Neuronal stem cell (in vitro differentiated cells): ENCODE results near the gene C1QA.
A peak's percentile ranks its signal among the peaks of the same experiment; 100 is the strongest.

Experiments
- DNase-seq: peaks from one replicate; pipeline ENCODE4 v3.0.0-alpha.2; 2013; ENCODE audit warnings: low spot score
- H2AFZ ChIP-seq: one replicate; pipeline ENCODE4 v1.6.1; 2013; ENCODE audit warnings: mild to moderate bottlenecking, low read length, inconsistent platforms
- H2AK5ac ChIP-seq: 2 replicates; pipeline ENCODE4 v1.6.1; 2013; ENCODE audit warnings: low read depth, mild to moderate bottlenecking, inconsistent platforms, low read length, moderate library complexity, mixed read lengths
- H2BK120ac ChIP-seq: 2 replicates; pipeline ENCODE4 v1.6.1; 2013; ENCODE audit warnings: low read depth, mild to moderate bottlenecking, inconsistent platforms, low read length, moderate library complexity, mixed read lengths
- H2BK12ac ChIP-seq: one replicate; pipeline ENCODE4 v1.6.1; 2013; ENCODE audit warnings: low read length, inconsistent platforms
- H2BK15ac ChIP-seq: 2 replicates; pipeline ENCODE4 v1.6.1; 2013; ENCODE audit warnings: mild to moderate bottlenecking, low read length, inconsistent platforms, mixed read lengths
- H2BK5ac ChIP-seq: one replicate; pipeline ENCODE4 v1.6.1; 2013; ENCODE audit warnings: inconsistent platforms, mild to moderate bottlenecking, low read length, moderate library complexity
- H3K14ac ChIP-seq: one replicate; pipeline ENCODE4 v1.6.1; 2013; ENCODE audit warnings: low read length, inconsistent platforms
- H3K18ac ChIP-seq: 2 replicates; pipeline ENCODE4 v1.6.1; 2013; ENCODE audit warnings: low read length, inconsistent platforms
- H3K23ac ChIP-seq: 2 replicates; pipeline ENCODE4 v1.6.1; 2013; ENCODE audit warnings: low read depth, mild to moderate bottlenecking, mixed read lengths, low read length, inconsistent platforms; ENCODE audit not compliant: poor library complexity
- H3K27ac ChIP-seq: replicated peaks from 3 replicates; pipeline ENCODE4 v1.5.1; 2013; ENCODE audit warnings: low read length, inconsistent platforms
- H3K27me3 ChIP-seq, 3 experiments: 2 replicates each; pipeline ENCODE4 v1.6.1; 2013; ENCODE audit warnings: low read length in 3 of 3, mild to moderate bottlenecking in 2 of 3, inconsistent platforms in 1 of 3, low read depth in 1 of 3, mixed read lengths in 1 of 3, moderate library complexity in 1 of 3; ENCODE audit not compliant: control insufficient read depth in 3 of 3, insufficient read depth in 3 of 3
- H3K36me3 ChIP-seq, 2 donors: replicated peaks in 1 of 2; 2 replicates each; pipeline ENCODE4 v1.6.1; 2013; ENCODE audit warnings: low read length in 2 of 2; ENCODE audit not compliant: control insufficient read depth in 2 of 2, insufficient read depth in 2 of 2
- H3K4ac ChIP-seq: 2 replicates; pipeline ENCODE4 v1.6.1; 2013; ENCODE audit warnings: inconsistent platforms, mild to moderate bottlenecking, low read length, moderate library complexity
- H3K4me1 ChIP-seq, 2 donors: 1 replicate in 1 of 2; 2 replicates in 1 of 2; pipeline ENCODE4 v1.6.1; 2013; ENCODE audit warnings: low read length in 2 of 2, low read depth in 1 of 2; ENCODE audit not compliant: control insufficient read depth in 2 of 2, insufficient read depth in 1 of 2
- H3K4me2 ChIP-seq: one replicate; pipeline ENCODE4 v1.6.1; 2013; ENCODE audit warnings: mild to moderate bottlenecking, low read length, inconsistent platforms; ENCODE audit not compliant: insufficient read depth, poor library complexity, severe bottlenecking
- H3K4me3 ChIP-seq, 2 donors: 2 replicates each; pipeline ENCODE4 v1.5.1; 2013; ENCODE audit warnings: low read length in 2 of 2, mild to moderate bottlenecking in 2 of 2, inconsistent platforms in 1 of 2, moderate library complexity in 1 of 2
- H3K79me1 ChIP-seq: one replicate; pipeline ENCODE4 v1.6.1; 2013; ENCODE audit warnings: low read depth, mild to moderate bottlenecking, inconsistent platforms, low read length, moderate library complexity
- H3K9ac ChIP-seq: one replicate; pipeline ENCODE4 v1.6.1; 2013; ENCODE audit warnings: mild to moderate bottlenecking, low read depth, low read length, inconsistent platforms; ENCODE audit not compliant: poor library complexity
- H3K9me3 ChIP-seq, 2 donors: replicated peaks in 1 of 2; 2 replicates each; pipeline versions ENCODE3 to v1.6.1; 2013; ENCODE audit warnings: low read length in 2 of 2, mild to moderate bottlenecking in 2 of 2, inconsistent platforms in 1 of 2, low read depth in 1 of 2, mixed read lengths in 1 of 2, moderate library complexity in 1 of 2; ENCODE audit not compliant: control insufficient read depth in 2 of 2, insufficient read depth in 1 of 2
- H4K8ac ChIP-seq: one replicate; pipeline ENCODE4 v1.6.1; 2013; ENCODE audit warnings: low read depth, mild to moderate bottlenecking, inconsistent platforms, low read length, moderate library complexity
- H4K91ac ChIP-seq: one replicate; pipeline ENCODE4 v1.6.1; 2013; ENCODE audit warnings: low read length, low read depth, mild to moderate bottlenecking, inconsistent platforms; ENCODE audit not compliant: poor library complexity
- WGBS, 2 donors: extraction: QIAGEN DNeasy Blood & Tissue Kit; methylation state at CpG; one replicate each; pipeline ENCODE4 v1.1.7; 2013; ENCODE audit warnings: missing lambda C conversion rate in 2 of 2, mixed read lengths in 1 of 2; ENCODE audit not compliant: insufficient read length in 2 of 2, insufficient replicate concordance in 1 of 2; ENCODE audit errors: extremely low coverage in 2 of 2; 5-methylcytosine and 5-hydroxymethylcytosine counted together

The C1QA gene

DNA sequence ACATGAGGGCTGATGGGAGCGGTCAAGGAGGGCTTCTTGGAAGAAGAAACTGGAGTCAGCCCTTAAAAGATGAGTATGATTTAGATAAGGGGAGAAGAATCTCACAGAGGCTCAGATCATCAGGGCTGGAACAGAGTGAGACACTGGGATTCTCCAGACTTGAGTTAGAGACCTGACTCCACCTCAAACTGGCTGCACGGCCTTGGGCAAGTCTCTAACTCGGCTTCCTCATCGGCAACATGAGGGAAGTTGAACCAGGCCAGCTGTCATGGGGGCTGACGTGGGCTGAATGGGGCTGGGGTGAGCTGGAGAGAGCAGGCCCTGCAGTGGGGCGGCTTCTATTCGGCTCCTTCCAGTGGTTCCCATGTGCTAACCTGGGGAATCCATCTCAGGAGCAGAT lies 9.5 kb downstream of the C1QA start:
- Histone ChIP-seq H3K36me3 (no peaks in the 10 kb centered on the region), H2BK5ac (no peak overlapping the region), H3K4ac (no peak overlapping the region), H2AFZ (no peak overlapping the region), H2BK15ac (no peak overlapping the region), H3K9ac (peak overlapping the region; percentile 67), H3K79me1 (no peaks in the 10 kb centered on the region), H3K4me3 (no peak overlapping the region), H4K91ac (no peak overlapping the region), H3K9me3 (peaks cover 0 to 2% of the 10 kb centered on the region in 2 donors), H4K8ac (no peak overlapping the region), H2BK12ac (no peak overlapping the region), H3K27me3 (peaks cover 0 to 46% (median 2%) of the 10 kb centered on the region in 3 experiments), H2BK120ac (no peak overlapping the region), H3K14ac (no peak overlapping the region), H3K18ac (no peak overlapping the region), H2AK5ac (no peak overlapping the region), H3K23ac (no peak overlapping the region), H3K27ac (no peak overlapping the region), H3K4me1 (no peaks in the 10 kb centered on the region), H3K4me2 (no peak overlapping the region)
- WGBS, 2 donors, result no CpG with 5 or more reads among the region's 7 CpGs
- DNase-seq, result no peak

DNA sequence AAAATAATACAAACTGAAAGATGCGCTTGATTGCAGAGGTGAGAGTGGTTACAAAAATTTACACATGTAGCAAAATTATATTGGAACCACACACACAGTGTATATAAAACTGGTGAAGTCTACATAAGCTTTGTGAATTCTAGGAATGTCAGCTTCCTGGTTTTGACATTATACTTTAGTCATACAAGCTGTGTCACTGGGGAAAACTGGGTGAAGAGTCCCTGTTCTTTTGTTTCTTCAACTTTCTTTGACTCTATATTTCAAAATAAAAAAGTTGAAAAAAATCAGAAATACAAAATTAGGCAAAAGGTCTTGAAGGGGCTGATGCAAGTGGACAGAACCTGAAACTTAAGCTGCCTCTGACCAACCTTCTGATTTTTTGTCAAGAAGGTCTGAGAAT lies 10.0 kb downstream of the C1QA start:
- no peak overlapping the region for H2BK120ac ChIP-seq
- no peak overlapping the region for H3K4ac ChIP-seq
- H3K27me3 ChIP-seq, result peaks cover 0 to 45% (median 2%) of the 10 kb centered on the region in 3 experiments
- no peaks in the 10 kb centered on the region for H3K4me1 ChIP-seq
- no CpG with 5 or more reads among the region's 1 CpG for WGBS, 2 donors
- no peaks in the 10 kb centered on the region for H3K79me1 ChIP-seq
- no peak overlapping the region for H3K4me3 ChIP-seq
- H2AFZ ChIP-seq, result no peak overlapping the region
- no peak overlapping the region for H4K91ac ChIP-seq
- H4K8ac ChIP-seq, result no peak overlapping the region
- no peak overlapping the region for H2BK5ac ChIP-seq
- no peak overlapping the region for H3K18ac ChIP-seq
- H3K23ac ChIP-seq, result no peak overlapping the region
- no peak overlapping the region for H2BK15ac ChIP-seq
- H2BK12ac ChIP-seq, result no peak overlapping the region
- H3K9ac ChIP-seq, result no peak overlapping the region
- H3K14ac ChIP-seq, result no peak overlapping the region
- no peak overlapping the region for H3K27ac ChIP-seq
- peaks cover 0 to 2% of the 10 kb centered on the region in 2 donors for H3K9me3 ChIP-seq
- no peak overlapping the region for H3K4me2 ChIP-seq
- DNase-seq, result no peak
- H2AK5ac ChIP-seq, result no peak overlapping the region
- H3K36me3 ChIP-seq, result no peaks in the 10 kb centered on the region

DNA sequence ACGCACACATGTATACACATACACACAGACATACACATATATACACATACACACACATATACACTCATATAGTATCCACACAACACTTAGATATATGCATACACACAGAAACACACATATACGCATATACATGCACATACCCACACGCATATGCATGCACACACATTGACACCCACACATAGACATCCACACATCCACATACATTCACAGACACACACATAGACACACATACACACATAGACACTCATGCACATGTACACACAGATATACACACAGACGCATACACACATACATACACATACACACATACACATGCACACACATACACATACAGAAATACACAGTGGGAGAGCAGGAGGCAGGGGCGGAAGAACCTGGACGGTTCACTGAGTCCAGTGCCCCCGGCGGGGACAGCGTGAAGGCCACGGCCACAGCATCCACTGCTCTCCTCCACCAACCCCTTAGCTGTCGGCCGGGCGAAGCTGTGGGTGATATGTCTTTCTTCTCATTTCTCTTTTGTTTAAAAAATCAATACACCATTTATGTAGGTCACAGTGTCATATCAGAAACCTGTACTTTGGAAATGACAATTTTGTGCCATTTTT lies 13.8 kb downstream of the C1QA start:
- Histone ChIP-seq H3K18ac (no peak overlapping the region), H3K14ac (no peak overlapping the region), H2AK5ac (no peak overlapping the region), H3K9ac (no peak overlapping the region), H3K4me2 (no peak overlapping the region), H2BK5ac (no peak overlapping the region), H2AFZ (no peak overlapping the region), H3K79me1 (no peaks in the 10 kb centered on the region), H2BK12ac (no peak overlapping the region), H3K27me3 (peaks cover 0 to 59% (median 2%) of the 10 kb centered on the region in 3 experiments), H4K8ac (no peak overlapping the region), H2BK120ac (no peak overlapping the region), H4K91ac (no peak overlapping the region), H3K4me3 (peak overlapping the region in 1 of 2 donors; percentile 1), H3K4ac (no peak overlapping the region), H3K4me1 (no peaks in the 10 kb centered on the region), H3K27ac (no peak overlapping the region), H2BK15ac (no peak overlapping the region), H3K36me3 (no peaks in the 10 kb centered on the region), H3K9me3 (peaks cover 0 to 2% of the 10 kb centered on the region in 2 donors), H3K23ac (no peak overlapping the region)
- WGBS, 2 donors, result no CpG with 5 or more reads among the region's 13 CpGs
- DNase-seq, result no peak

DNA sequence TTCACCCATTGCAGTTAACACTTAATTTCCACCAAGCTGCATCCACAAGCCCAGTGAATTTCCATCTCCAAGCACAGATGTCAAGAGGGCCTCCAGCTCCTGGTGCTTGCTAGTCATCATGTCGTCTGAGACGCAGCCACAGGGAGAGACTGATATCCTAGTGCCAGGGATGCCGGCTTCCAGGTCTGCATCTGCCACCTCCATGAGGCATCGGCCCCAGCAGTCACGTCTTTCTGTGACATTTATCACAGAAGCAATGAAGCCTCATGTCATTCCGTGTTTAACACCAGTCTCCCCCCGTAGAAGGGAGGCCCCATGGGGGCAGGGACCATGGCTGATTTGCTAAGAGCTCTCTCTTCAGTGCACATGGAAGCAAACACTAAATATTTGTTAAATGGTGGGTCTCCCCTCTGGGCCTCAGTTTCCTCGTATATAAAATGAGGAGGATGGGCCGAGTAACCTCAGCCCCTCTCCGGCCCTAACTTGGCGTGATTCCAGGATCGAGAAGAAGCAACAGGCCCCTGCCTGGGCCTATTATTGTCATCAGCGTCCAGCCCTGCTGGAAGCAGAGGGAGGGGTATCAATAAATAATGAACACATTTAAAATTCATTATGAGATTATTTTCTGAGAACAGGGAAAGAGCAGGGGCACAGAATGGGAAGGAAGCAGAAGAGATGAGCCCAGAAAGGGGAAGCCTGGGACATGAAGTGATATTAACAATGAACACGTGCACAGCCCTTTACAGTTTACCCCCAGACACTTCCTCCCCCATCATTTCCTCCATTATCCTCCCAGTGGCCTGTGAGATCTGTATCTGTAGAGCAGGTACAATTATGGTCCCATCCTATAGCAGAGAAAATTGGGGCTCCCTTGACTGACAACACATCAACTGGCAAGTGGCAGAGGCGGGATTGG lies 15.8 kb downstream of the C1QA start:
- Histone ChIP-seq H3K9me3 (peaks cover 0 to 2% of the 10 kb centered on the region in 2 donors), H2BK15ac (no peak overlapping the region), H3K18ac (no peak overlapping the region), H3K4ac (no peak overlapping the region), H3K36me3 (no peaks in the 10 kb centered on the region), H3K79me1 (no peaks in the 10 kb centered on the region), H4K91ac (no peak overlapping the region), H2AK5ac (peak overlapping the region; percentile 6), H3K4me1 (no peaks in the 10 kb centered on the region), H2BK5ac (no peak overlapping the region), H3K27ac (no peak overlapping the region), H3K27me3 (peaks cover 0 to 48% (median 2%) of the 10 kb centered on the region in 3 experiments), H3K4me3 (no peak overlapping the region), H2BK120ac (no peak overlapping the region), H3K14ac (peak overlapping the region; percentile 42), H4K8ac (no peak overlapping the region), H3K9ac (no peak overlapping the region), H2AFZ (no peak overlapping the region), H3K23ac (no peak overlapping the region), H3K4me2 (no peak overlapping the region), H2BK12ac (no peak overlapping the region)
- WGBS, 2 donors, result no CpG with 5 or more reads among the region's 15 CpGs
- no peak for DNase-seq
